Activated T-helper 1 cell treated with anti-CD3 and anti-CD28 coated beads, Interleukin-12 subunit alpha, Interleukin-12 subunit beta, Interleukin-2, Interleukin-4 antibody, amounts not matched to agents 30 ng/mL and 10 ng/mL and 1 ng/mL, durations not matched to agents 14 hours and 24 hours and 36 hours (primary cell): ENCODE measurements around the gene SLC50A1. TPM values are rescaled to one million over a fixed set of nuclear protein-coding genes. Genes with fewer than 3 reads are reported as not detected.
"Not testable (repeated sequence)": the region's sequence is repeated elsewhere in the genome, so short reads cannot be mapped to it uniquely, and the experiment has no call there.

Source experiments
- DNase-seq: peaks from one replicate; pipeline ENCODE4 v3.0.0; 2021; ENCODE audit warnings: low spot score
- H3K27ac Mint-ChIP-seq: one replicate; pipeline ENCODE4 v1.8.0; 2021; ENCODE audit warnings: mild to moderate bottlenecking, mixed read lengths
- H3K27me3 Mint-ChIP-seq: one replicate; pipeline ENCODE4 v1.8.0; 2022; ENCODE audit warnings: mild to moderate bottlenecking, moderate library complexity, mixed read lengths; ENCODE audit not compliant: insufficient read depth
- H3K36me3 Mint-ChIP-seq: one replicate; pipeline ENCODE4 v1.8.0; 2021; ENCODE audit warnings: low read depth, mixed read lengths
- H3K4me1 Mint-ChIP-seq: one replicate; pipeline ENCODE4 v1.8.0; 2021; ENCODE audit warnings: low read depth, mixed read lengths
- H3K4me3 Mint-ChIP-seq: one replicate; pipeline ENCODE4 v1.8.0; 2021; ENCODE audit warnings: mild to moderate bottlenecking, moderate library complexity, mixed read lengths
- H3K9me3 Mint-ChIP-seq: one replicate; pipeline ENCODE4 v1.8.0; 2021; ENCODE audit warnings: mixed read lengths
- intact Hi-C: fragments of 100-400 bp; cut with micrococcal nuclease; formaldehyde crosslinking; loops from one replicate; pipeline ENCODE4 v1.15.1; 2024
- total RNA-seq: library from RNA; stranded (reverse); gene quantifications from 2 replicates; pipeline ENCODE4 v1.2.3, GENCODE V29; 2022

Gene SLC50A1
- total RNA-seq, 1 donor from 2014 or later, result 45.7 TPM

DNA sequence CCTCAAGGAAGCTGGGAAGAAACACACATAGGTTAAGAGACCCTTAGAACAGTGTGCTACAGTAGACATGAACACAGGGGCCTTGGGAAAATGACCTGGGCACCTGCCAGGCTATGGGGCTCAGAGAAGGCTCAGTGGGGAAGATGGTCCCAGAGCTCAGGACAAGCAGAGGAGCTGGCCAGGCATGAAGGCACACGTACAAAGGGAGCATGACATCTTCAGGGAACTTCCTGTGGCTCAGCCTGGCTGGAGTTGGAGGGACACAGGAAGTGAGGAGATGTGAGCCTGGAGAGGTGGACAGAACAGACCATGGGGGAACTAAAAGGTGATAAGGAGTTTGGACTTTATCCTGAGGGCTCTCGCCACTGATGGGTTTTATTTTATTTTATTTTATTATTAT is 3.8 kb upstream of the SLC50A1 start:
- peaks cover 35% of the 10 kb centered on the region for H3K4me1 Mint-ChIP-seq
- no peak overlapping the region for H3K4me3 Mint-ChIP-seq
- H3K36me3 Mint-ChIP-seq, result peaks cover 3% of the 10 kb centered on the region
- intact Hi-C loops, result no loop called here
- H3K27ac Mint-ChIP-seq, result no peak overlapping the region
- no peak for DNase-seq
- H3K9me3 Mint-ChIP-seq, result no peaks in the 10 kb centered on the region
- H3K27me3 Mint-ChIP-seq, result peaks cover 32% of the 10 kb centered on the region

DNA sequence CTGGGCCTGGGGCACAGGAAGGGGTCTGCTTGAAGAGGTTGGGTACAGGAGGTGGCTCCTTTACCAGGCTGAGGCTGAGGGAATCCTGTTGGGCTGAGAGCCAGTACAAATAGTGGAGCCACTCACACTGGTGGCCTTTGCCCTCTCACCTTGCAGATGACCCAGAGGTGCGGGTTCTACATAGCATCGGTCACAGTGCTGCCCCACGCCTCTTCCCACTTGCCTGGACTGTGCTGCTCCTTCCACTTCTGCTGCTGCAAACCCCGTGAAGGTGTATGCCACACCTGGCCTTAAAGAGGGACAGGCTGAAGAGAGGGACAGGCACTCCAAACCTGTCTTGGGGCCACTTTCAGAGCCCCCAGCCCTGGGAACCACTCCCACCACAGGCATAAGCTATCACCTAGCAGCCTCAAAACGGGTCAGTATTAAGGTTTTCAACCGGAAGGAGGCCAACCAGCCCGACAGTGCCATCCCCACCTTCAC is 1.8 kb upstream of the SLC50A1 start:
- H3K36me3 Mint-ChIP-seq, result peaks cover 18% of the 10 kb centered on the region
- H3K4me3 Mint-ChIP-seq, result no peak overlapping the region
- peaks cover 15% of the 10 kb centered on the region for H3K27me3 Mint-ChIP-seq
- intact Hi-C loops, result loop anchor here (2.0 kb wide), 2 partner anchors 71 to 159 kb away; partner anchors contain the start of genes CKS1B and EFNA4
- no peak overlapping the region for H3K27ac Mint-ChIP-seq
- no peaks in the 10 kb centered on the region for H3K9me3 Mint-ChIP-seq
- DNase-seq, result no peak
- peaks cover 39% of the 10 kb centered on the region for H3K4me1 Mint-ChIP-seq

DNA sequence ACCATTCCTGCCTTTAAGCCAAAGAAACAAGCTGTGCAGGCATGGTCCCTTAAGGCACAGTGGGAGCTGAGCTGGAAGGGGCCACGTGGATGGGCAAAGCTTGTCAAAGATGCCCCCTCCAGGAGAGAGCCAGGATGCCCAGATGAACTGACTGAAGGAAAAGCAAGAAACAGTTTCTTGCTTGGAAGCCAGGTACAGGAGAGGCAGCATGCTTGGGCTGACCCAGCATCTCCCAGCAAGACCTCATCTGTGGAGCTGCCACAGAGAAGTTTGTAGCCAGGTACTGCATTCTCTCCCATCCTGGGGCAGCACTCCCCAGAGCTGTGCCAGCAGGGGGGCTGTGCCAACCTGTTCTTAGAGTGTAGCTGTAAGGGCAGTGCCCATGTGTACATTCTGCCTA is 1.3 kb upstream of the SLC50A1 start:
- peaks cover 20% of the 10 kb centered on the region for H3K36me3 Mint-ChIP-seq
- peaks cover 10% of the 10 kb centered on the region for H3K27me3 Mint-ChIP-seq
- peaks cover 40% of the 10 kb centered on the region for H3K4me1 Mint-ChIP-seq
- DNase-seq, result no peak
- intact Hi-C loops, result loop anchor here (2.0 kb wide), 2 partner anchors 72 to 160 kb away; partner anchors contain the start of genes CKS1B and EFNA4
- no peak overlapping the region for H3K27ac Mint-ChIP-seq
- peak overlapping the region; percentile 94 for H3K4me3 Mint-ChIP-seq
- no peaks in the 10 kb centered on the region for H3K9me3 Mint-ChIP-seq

DNA sequence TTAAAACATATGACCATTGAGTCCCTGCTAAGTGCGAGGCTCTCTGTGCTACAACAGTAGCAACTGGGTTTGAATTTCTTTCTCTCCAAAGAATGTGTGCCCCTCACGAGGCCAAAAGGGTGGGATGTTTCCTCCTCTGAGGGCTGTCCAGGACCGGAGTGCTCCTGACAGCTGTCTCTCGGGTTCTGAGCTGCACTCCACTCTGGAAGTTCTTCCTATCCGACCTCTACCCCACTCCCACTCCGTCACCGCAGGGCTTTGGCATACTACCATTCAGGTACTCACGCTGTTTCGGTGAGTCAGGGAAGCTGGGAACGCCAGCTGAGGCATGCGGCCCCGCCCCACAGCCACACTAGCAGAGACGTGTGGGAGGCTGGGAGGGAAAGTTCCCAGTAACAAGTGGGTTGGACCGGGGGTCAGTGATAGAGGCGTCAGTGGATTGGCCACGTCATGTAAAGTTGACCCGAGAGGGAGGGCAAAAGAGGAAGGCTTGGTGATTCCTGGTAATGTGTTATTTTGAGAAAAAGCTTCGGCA is 705 bp upstream of the SLC50A1 start:
- H3K27me3 Mint-ChIP-seq, result peaks cover 6% of the 10 kb centered on the region
- no peaks in the 10 kb centered on the region for H3K9me3 Mint-ChIP-seq
- DNase-seq, result peak; percentile 38
- intact Hi-C loops, result loop anchor here (1.0 to 5.0 kb wide), 7 partner anchors 44 to 1147 kb away; partner anchors contain the start of genes CKS1B, EFNA4, SMG5 and TMEM79
- H3K27ac Mint-ChIP-seq, result peak overlapping the region; percentile 99
- peaks cover 22% of the 10 kb centered on the region for H3K36me3 Mint-ChIP-seq
- peak overlapping the region; percentile 94 for H3K4me3 Mint-ChIP-seq
- peaks cover 40% of the 10 kb centered on the region for H3K4me1 Mint-ChIP-seq

DNA sequence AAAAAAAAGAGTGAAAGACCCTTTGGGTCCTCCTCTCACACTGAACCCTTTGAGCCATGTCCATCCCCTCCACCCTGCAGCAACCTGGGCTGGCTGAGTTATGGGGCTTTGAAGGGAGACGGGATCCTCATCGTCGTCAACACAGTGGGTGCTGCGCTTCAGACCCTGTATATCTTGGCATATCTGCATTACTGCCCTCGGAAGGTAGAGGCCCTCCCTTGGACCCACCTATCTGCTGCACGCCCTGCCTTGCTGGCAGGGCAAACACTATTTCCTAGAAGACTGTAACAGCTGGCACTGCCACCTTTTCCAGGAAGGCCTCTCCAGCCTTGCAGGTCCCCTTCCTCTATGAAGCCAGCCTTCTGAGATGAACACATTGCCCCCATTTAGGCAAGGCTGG is 1.1 kb downstream of the SLC50A1 start:
- peaks cover 44% of the 10 kb centered on the region for H3K4me1 Mint-ChIP-seq
- H3K27ac Mint-ChIP-seq, result peak overlapping the region; percentile 99
- DNase-seq, result peak; percentile 8
- peak overlapping the region; percentile 94 for H3K4me3 Mint-ChIP-seq
- peaks cover 2% of the 10 kb centered on the region for H3K27me3 Mint-ChIP-seq
- peaks cover 26% of the 10 kb centered on the region for H3K36me3 Mint-ChIP-seq
- H3K9me3 Mint-ChIP-seq, result no peaks in the 10 kb centered on the region
- intact Hi-C loops, result loop anchor here (1.0 to 5.0 kb wide), 3 partner anchors 37 to 1146 kb away; partner anchors contain the start of genes ADAR, KRTCAP2, SMG5 and TMEM79

DNA sequence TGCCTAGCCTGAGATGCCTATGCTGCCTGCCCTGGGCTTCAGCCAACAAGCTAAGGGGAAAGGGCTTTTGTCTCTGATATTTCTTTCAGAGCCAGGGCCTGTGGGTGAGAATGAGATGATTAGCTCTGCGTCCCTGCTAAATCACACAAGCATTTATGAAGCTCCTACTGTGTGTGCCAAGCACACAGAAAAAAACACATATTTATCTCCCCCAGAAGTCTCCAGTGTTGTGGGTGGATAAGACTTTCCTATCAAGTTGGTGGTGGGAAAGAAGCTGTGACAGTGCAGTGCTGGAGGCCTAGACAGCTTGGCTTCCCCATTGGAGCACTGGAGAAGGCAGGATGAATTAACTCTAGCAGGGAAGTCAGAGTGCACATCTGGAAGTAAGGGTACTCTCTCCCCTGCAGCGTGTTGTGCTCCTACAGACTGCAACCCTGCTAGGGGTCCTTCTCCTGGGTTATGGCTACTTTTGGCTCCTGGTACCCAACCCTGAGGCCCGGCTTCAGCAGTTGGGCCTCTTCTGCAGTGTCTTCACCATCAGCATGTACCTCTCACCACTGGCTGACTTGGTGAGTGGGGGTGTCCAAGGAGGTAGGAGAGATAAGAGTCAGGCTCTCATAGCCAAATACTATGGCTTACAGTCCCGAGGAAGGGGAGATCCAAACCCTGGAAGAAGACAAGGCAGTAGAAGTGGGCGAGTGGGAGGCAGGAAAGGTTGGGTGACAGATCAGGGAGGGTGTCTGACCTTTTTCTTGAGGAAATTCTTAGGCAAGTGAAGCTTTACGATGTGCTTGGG is 1.7 kb downstream of the SLC50A1 start:
- Mint-ChIP-seq H3K9me3 (no peaks in the 10 kb centered on the region), H3K36me3 (peaks cover 26% of the 10 kb centered on the region), H3K4me1 (peaks cover 44% of the 10 kb centered on the region), H3K4me3 (peak overlapping the region; percentile 94), H3K27ac (peak overlapping the region; percentile 99), H3K27me3 (peaks cover 2% of the 10 kb centered on the region)
- DNase-seq, result no peak
- intact Hi-C loops, result loop anchor here (2.0 to 5.0 kb wide), 2 partner anchors 529 to 1145 kb away; partner anchors contain the start of genes ADAR, SMG5 and TMEM79

DNA sequence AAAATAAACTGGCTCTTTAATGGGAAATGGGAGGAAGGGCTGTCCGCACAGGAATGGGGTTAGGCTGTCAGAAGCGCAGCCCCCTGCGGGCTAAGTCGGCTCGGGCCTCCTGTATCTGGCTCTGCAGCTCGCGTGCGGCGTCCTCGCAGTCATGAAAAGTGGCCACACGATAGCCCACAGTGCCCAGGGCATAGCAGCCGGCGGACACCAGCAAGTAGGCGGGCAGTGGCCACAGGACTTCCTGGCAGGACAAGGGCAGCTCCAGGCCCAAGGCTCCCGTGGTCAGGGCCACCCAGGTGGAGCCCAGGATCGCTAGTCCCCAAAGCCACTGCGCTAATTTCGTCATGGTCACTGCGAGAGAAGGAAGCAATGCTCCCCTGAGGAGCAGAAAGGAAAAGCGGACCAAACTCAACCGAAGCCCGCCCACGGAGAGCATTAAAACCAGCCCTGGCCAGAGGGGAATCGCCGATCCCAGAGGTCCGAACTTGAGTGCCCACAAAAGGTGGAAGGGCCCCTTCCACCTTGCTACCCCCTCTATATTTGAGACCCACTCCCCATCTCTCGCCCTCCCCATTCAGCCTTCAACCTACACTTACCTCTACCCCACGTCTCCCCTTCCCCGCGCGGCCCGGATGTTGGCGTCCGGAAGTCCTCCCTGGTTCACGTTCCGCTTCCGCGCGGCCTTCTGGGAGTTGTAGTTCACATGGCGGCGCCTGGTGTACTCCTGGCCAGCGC is 4.4 kb downstream of the SLC50A1 start, which contains the start of gene DPM3:
DPM3 (minus strand) TSS at position 637 of the 735 bp plus-strand sequence; CDS start at position 346, 291 bp downstream.
- peaks cover 37% of the 10 kb centered on the region for H3K4me1 Mint-ChIP-seq
- peaks cover 4% of the 10 kb centered on the region for H3K27me3 Mint-ChIP-seq
- peak within 1 kb of the TSS; percentile 94 for H3K4me3 Mint-ChIP-seq
- H3K36me3 Mint-ChIP-seq, result peaks cover 26% of the 10 kb centered on the region
- intact Hi-C loops, result loop anchor here (1.0 to 5.0 kb wide), 7 partner anchors 33 to 1142 kb away; partner anchors contain the start of genes KRTCAP2, RUSC1, SMG5 and TMEM79
- no peaks in the 10 kb centered on the region for H3K9me3 Mint-ChIP-seq
- peak; percentile 85 for DNase-seq
- peak within 1 kb of the TSS; percentile 95 for H3K27ac Mint-ChIP-seq

DNA sequence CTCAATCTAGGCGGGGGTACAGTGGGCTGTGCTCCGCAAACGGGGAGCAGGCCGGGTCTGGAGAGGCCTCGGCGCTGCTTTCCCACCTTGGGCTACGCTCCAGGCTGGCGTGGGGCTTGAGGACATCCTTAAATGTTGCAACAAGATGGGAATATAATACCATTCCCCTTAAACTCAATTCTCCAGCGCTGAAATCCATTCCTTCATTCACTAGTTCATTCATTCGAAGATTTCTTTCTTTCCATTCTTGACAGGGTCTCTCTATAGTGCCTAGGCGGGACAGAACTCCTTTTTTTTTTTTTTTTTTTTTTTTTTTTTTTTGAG is 4.9 kb downstream of the SLC50A1 start:
- intact Hi-C loops, result loop anchor here (1.0 to 5.0 kb wide), 6 partner anchors 33 to 581 kb away; partner anchors contain the start of genes KRTCAP2, RUSC1 and TRIM46
- peak overlapping the region; percentile 94 for H3K4me3 Mint-ChIP-seq
- H3K36me3 Mint-ChIP-seq, result peaks cover 26% of the 10 kb centered on the region
- DNase-seq, result no peak
- peaks cover 5% of the 10 kb centered on the region for H3K27me3 Mint-ChIP-seq
- H3K27ac Mint-ChIP-seq, result peak overlapping the region; percentile 95
- peaks cover 32% of the 10 kb centered on the region for H3K4me1 Mint-ChIP-seq
- H3K9me3 Mint-ChIP-seq, result no peaks in the 10 kb centered on the region

DNA sequence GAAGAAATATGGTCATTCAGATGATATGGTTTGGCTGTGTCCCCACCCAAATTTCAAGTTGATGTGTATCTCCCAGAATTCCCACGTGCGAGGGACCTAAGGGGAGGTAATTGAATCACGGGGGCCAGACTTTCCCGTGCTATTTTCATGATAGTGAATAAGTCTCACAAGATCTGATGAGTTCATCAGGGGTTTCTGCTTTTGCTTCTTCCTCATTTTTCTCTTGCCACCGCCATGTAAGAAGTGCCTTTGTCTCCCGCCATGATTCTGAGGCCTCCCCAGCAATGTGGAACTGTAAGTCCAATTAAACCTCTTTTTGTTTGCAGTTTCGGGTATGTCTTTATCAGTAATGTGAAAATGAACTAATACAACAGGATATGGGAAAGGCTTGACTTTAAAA is 6.1 kb downstream of the SLC50A1 start:
- no peak for DNase-seq
- Mint-ChIP-seq H3K27me3 (peaks cover 8% of the 10 kb centered on the region), H3K4me1 (peaks cover 26% of the 10 kb centered on the region), H3K4me3 (no peak overlapping the region), H3K9me3 (no peaks in the 10 kb centered on the region), H3K36me3 (peaks cover 23% of the 10 kb centered on the region), H3K27ac (no peak overlapping the region)
- intact Hi-C loops, result loop anchor here (2.0 to 5.0 kb wide), 3 partner anchors 51 to 181 kb away; partner anchors contain the start of gene RUSC1

DNA sequence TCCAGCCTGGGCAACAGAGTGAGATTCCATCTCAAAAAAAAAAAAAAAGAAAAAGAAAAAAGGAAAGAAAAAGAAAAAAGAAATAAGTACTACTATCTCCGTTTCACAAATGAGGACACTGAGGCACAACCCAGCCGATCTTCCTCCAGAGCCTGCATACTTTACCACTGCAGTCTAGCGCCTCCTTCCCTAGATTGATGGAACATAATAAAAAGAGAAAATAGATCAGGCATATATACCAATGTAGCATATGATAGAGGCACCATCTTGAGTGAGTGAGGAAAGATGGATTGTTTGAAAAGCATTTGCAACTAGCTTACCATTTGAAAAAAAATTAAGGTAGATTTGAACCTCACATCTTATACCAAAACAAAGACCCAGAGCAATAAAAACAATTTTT is 9.8 kb downstream of the SLC50A1 start:
- DNase-seq, result no peak
- intact Hi-C loops, result no loop called here
- H3K27ac Mint-ChIP-seq, result no peak overlapping the region
- H3K27me3 Mint-ChIP-seq, result peaks cover 10% of the 10 kb centered on the region
- no peak overlapping the region for H3K4me3 Mint-ChIP-seq
- H3K4me1 Mint-ChIP-seq, result peaks cover 10% of the 10 kb centered on the region
- H3K9me3 Mint-ChIP-seq, result no peaks in the 10 kb centered on the region
- H3K36me3 Mint-ChIP-seq, result no peaks in the 10 kb centered on the region

DNA sequence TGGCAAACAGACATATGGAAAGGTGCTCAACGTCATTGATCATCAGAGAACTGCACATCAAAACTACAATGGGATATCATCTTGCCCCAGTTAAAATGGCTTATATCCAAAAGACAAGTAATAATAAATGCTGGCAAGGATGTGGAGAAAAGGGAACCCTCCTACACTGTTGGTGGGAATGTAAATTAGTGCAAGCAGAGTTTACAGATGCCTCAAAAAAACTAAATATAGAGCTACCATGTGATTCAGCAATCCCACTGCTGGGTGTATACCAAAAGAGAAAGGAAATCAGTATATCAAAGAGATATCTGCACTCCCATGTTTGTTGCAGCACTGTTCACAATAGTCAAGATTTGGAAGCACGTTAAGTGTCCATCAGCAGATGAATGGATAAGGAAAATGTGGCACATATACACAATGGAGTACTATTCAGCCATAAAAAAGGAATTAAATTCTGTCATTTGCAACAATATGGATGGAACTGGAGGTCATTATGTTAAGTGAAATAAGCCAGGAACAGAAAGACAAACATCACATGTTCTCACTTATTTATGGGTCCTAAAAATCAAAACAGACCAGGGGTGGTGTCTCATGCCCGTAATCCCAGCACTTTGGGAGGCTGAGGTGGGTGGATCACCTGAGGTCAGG is 20.5 kb downstream of the SLC50A1 start:
- DNase-seq, H3K4me3 Mint-ChIP-seq, intact Hi-C loops, H3K9me3 Mint-ChIP-seq, H3K27ac Mint-ChIP-seq, H3K4me1 Mint-ChIP-seq, H3K36me3 Mint-ChIP-seq: not testable (repeated sequence)
- peaks cover 19% of the 10 kb centered on the region for H3K27me3 Mint-ChIP-seq

DNA sequence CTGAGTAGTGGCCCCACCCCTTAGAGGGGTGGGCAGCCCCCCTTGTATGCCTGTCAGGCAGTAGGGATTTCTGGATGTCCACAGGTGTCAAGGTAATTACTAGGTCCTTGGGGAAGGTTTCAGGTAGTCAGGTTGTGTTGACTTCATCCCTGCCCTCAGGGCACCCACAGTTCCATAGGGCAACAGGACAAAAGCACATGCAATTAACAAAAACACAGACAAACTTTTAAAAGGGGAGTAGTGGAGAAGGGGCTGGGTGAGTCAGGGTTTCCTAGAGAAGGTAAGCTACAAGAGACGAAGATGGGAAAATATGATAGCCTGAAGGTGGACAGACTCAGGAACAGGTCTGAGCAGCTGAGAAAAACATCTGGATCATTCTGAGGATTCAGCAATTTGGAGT is 23.3 kb downstream of the SLC50A1 start:
- DNase-seq, result no peak
- H3K27me3 Mint-ChIP-seq, result peaks cover 16% of the 10 kb centered on the region
- no peaks in the 10 kb centered on the region for H3K36me3 Mint-ChIP-seq
- no peaks in the 10 kb centered on the region for H3K4me1 Mint-ChIP-seq
- intact Hi-C loops, result no loop called here
- H3K9me3 Mint-ChIP-seq, result no peaks in the 10 kb centered on the region
- H3K4me3 Mint-ChIP-seq, result no peak overlapping the region
- no peak overlapping the region for H3K27ac Mint-ChIP-seq
